IPS-15b (cell line): Measurements from ENCODE around the gene GUK1.
"Not testable (repeated sequence)": the region's sequence is repeated elsewhere in the genome, so short reads cannot be mapped to it uniquely, and the experiment has no call there.

ENCODE experiments used
- H3K27me3 ChIP-seq: one replicate; pipeline ENCODE4 v1.6.1; 2013; ENCODE audit warnings: low read length; ENCODE audit not compliant: control insufficient read depth, insufficient read depth
- H3K36me3 ChIP-seq: one replicate; pipeline ENCODE4 v1.6.1; 2013; ENCODE audit warnings: low read length; ENCODE audit not compliant: control insufficient read depth, insufficient read depth
- H3K4me1 ChIP-seq: one replicate; pipeline ENCODE4 v1.6.1; 2013; ENCODE audit warnings: mild to moderate bottlenecking, low read length; ENCODE audit not compliant: control insufficient read depth, insufficient read depth
- H3K4me3 ChIP-seq: one replicate; pipeline ENCODE4 v1.5.1; 2013; ENCODE audit warnings: low read depth, low read length
- H3K9ac ChIP-seq: one replicate; pipeline ENCODE4 v1.6.1; 2013; ENCODE audit warnings: low read depth, mild to moderate bottlenecking, low read length
- H3K9me3 ChIP-seq: one replicate; pipeline ENCODE4 v1.6.1; 2013; ENCODE audit warnings: mild to moderate bottlenecking, low read length; ENCODE audit not compliant: control insufficient read depth, insufficient read depth

Gene GUK1

GRCh38 chr1:228107636-228108035, 32.4 kb upstream of the GUK1 start:
- H3K27me3 ChIP-seq: no peaks in the 10 kb centered on the region
- no peak overlapping the region for H3K9ac ChIP-seq
- H3K4me1 ChIP-seq: no peaks in the 10 kb centered on the region
- no peak overlapping the region for H3K4me3 ChIP-seq
- peaks cover 6% of the 10 kb centered on the region for H3K36me3 ChIP-seq
- H3K9me3 ChIP-seq: no peaks in the 10 kb centered on the region

- no peaks in the 10 kb centered on the region for H3K27me3 ChIP-seq
- H3K4me1 ChIP-seq: no peaks in the 10 kb centered on the region
- H3K9me3 ChIP-seq: no peaks in the 10 kb centered on the region
- H3K36me3 ChIP-seq: peaks cover 6% of the 10 kb centered on the region
- H3K4me3 ChIP-seq: peak overlapping the region; percentile 88
- H3K9ac ChIP-seq: no peak overlapping the region
Observed at GRCh38 chr1:228108055-228108690, 31.9 kb upstream of the GUK1 start.

GRCh38 chr1:228108742-228109072, 31.4 kb upstream of the GUK1 start:
- peak overlapping the region; percentile 88 for H3K4me3 ChIP-seq
- H3K9me3 ChIP-seq: no peaks in the 10 kb centered on the region
- H3K36me3 ChIP-seq: peaks cover 6% of the 10 kb centered on the region
- H3K9ac ChIP-seq: peak overlapping the region; percentile 79
- no peaks in the 10 kb centered on the region for H3K27me3 ChIP-seq
- H3K4me1 ChIP-seq: no peaks in the 10 kb centered on the region

GRCh38 chr1:228109073-228109961, 30.8 kb upstream of the GUK1 start, which contains the start of gene MRPL55:
TSS of gene MRPL55 (minus strand) at chr1:228109299. CDS start at chr1:228108260, 1,039 bp downstream.
- Histone ChIP-seq H3K36me3 (peaks cover 6% of the 10 kb centered on the region), H3K4me1 (no peaks in the 10 kb centered on the region), H3K9ac (peak within 1 kb of the TSS; percentile 79), H3K4me3 (peak within 1 kb of the TSS; percentile 88), H3K9me3 (no peaks in the 10 kb centered on the region), H3K27me3 (no peaks in the 10 kb centered on the region)

GRCh38 chr1:228109962-228110488, 30.1 kb upstream of the GUK1 start:
- Histone ChIP-seq H3K9me3 (no peaks in the 10 kb centered on the region), H3K36me3 (peaks cover 6% of the 10 kb centered on the region), H3K9ac (no peak overlapping the region), H3K27me3 (no peaks in the 10 kb centered on the region), H3K4me3 (peak overlapping the region; percentile 56), H3K4me1 (no peaks in the 10 kb centered on the region)

GRCh38 chr1:228110556-228110955, 29.5 kb upstream of the GUK1 start:
- H3K36me3 ChIP-seq: peaks cover 6% of the 10 kb centered on the region
- no peaks in the 10 kb centered on the region for H3K9me3 ChIP-seq
- H3K4me1 ChIP-seq: no peaks in the 10 kb centered on the region
- no peaks in the 10 kb centered on the region for H3K27me3 ChIP-seq
- H3K9ac ChIP-seq: no peak overlapping the region
- H3K4me3 ChIP-seq: no peak overlapping the region

- H3K36me3 ChIP-seq, H3K27me3 ChIP-seq, H3K9ac ChIP-seq, H3K4me3 ChIP-seq, H3K4me1 ChIP-seq, H3K9me3 ChIP-seq: not testable (repeated sequence)
Observed at GRCh38 chr1:228111315-228111714, 28.8 kb upstream of the GUK1 start.

GRCh38 chr1:228112167-228112566, 27.9 kb upstream of the GUK1 start:
- Histone ChIP-seq H3K36me3 (peaks cover 3% of the 10 kb centered on the region), H3K27me3 (no peaks in the 10 kb centered on the region), H3K9ac (no peak overlapping the region), H3K4me1 (no peaks in the 10 kb centered on the region), H3K9me3 (no peaks in the 10 kb centered on the region), H3K4me3 (no peak overlapping the region)

- no peak overlapping the region for H3K4me3 ChIP-seq
- H3K9ac ChIP-seq: no peak overlapping the region
- H3K27me3 ChIP-seq: no peaks in the 10 kb centered on the region
- peaks cover under 1% of the 10 kb centered on the region for H3K36me3 ChIP-seq
- no peaks in the 10 kb centered on the region for H3K4me1 ChIP-seq
- H3K9me3 ChIP-seq: no peaks in the 10 kb centered on the region
Observed at GRCh38 chr1:228112617-228113016, 27.5 kb upstream of the GUK1 start.

- Histone ChIP-seq H3K4me3 (no peak overlapping the region), H3K27me3 (no peaks in the 10 kb centered on the region), H3K36me3 (no peaks in the 10 kb centered on the region), H3K9ac (no peak overlapping the region), H3K9me3 (no peaks in the 10 kb centered on the region), H3K4me1 (no peaks in the 10 kb centered on the region)
Observed at GRCh38 chr1:228114827-228115226, 25.3 kb upstream of the GUK1 start.

GRCh38 chr1:228117335-228117734, 22.7 kb upstream of the GUK1 start:
- no peak overlapping the region for H3K4me3 ChIP-seq
- no peaks in the 10 kb centered on the region for H3K4me1 ChIP-seq
- no peaks in the 10 kb centered on the region for H3K36me3 ChIP-seq
- no peaks in the 10 kb centered on the region for H3K27me3 ChIP-seq
- no peaks in the 10 kb centered on the region for H3K9me3 ChIP-seq
- no peak overlapping the region for H3K9ac ChIP-seq

GRCh38 chr1:228118040-228118439, 22.0 kb upstream of the GUK1 start:
- H3K36me3 ChIP-seq: no peaks in the 10 kb centered on the region
- no peak overlapping the region for H3K9ac ChIP-seq
- H3K9me3 ChIP-seq: no peaks in the 10 kb centered on the region
- no peak overlapping the region for H3K4me3 ChIP-seq
- no peaks in the 10 kb centered on the region for H3K4me1 ChIP-seq
- H3K27me3 ChIP-seq: peaks cover 2% of the 10 kb centered on the region
